GM21786 (cell line): ENCODE measurements around the gene DTX4.
"Not testable (repeated sequence)": the region's sequence is repeated elsewhere in the genome, so short reads cannot be mapped to it uniquely, and the experiment has no call there.

Experiments
- ATAC-seq: cut with Tn5 transposase; IDR thresholded peaks from one replicate; pipeline ENCODE4 v1.9.1; 2021; ENCODE audit not compliant: unreplicated experiment

Gene DTX4

GRCh38 chr11:59171508-59172322 is at the start of gene DTX4:
Gene DTX4 (plus strand): TSS chr11:59172132. CDS start chr11:59172596, 464 bp downstream.
- peak; percentile 67 for ATAC-seq

- peak; percentile 96 for ATAC-seq
These were observed 36.1 kb upstream of the DTX4 start for GRCh38 chr11:59135648-59136461.

- not testable (repeated sequence) for ATAC-seq
These were observed 35.4 kb upstream of the DTX4 start for GRCh38 chr11:59136551-59136950.

GRCh38 chr11:59137190-59137589 is 34.7 kb upstream of the DTX4 start:
- ATAC-seq, result no peak

GRCh38 chr11:59138643-59139042 is 33.3 kb upstream of the DTX4 start:
- no peak for ATAC-seq

- no peak for ATAC-seq
These were observed 30.7 kb upstream of the DTX4 start for GRCh38 chr11:59141191-59141590.

- ATAC-seq, result peak; percentile 0
These were observed 30.1 kb upstream of the DTX4 start for GRCh38 chr11:59141673-59142460.

- peak; percentile 60 for ATAC-seq
These were observed 29.1 kb upstream of the DTX4 start, which contains the start of gene FAM111A for GRCh38 chr11:59142530-59143507. Gene FAM111A (plus strand): TSS chr11:59142856. CDS start chr11:59148873, 6,017 bp downstream.

- ATAC-seq, result no peak
These were observed 27.8 kb upstream of the DTX4 start for GRCh38 chr11:59144096-59144495.

- peak; percentile 59 for ATAC-seq
These were observed 27.2 kb upstream of the DTX4 start for GRCh38 chr11:59144579-59145345.

GRCh38 chr11:59145534-59145933 is 26.4 kb upstream of the DTX4 start:
- ATAC-seq, result no peak

- ATAC-seq, result peak; percentile 68
These were observed 20.2 kb upstream of the DTX4 start for GRCh38 chr11:59151761-59152160.

- ATAC-seq, result peak; percentile 75
These were observed 19.5 kb upstream of the DTX4 start for GRCh38 chr11:59152312-59152951.

GRCh38 chr11:59154610-59155009 is 17.3 kb upstream of the DTX4 start:
- no peak for ATAC-seq

GRCh38 chr11:59157433-59157832 is 14.5 kb upstream of the DTX4 start:
- ATAC-seq, result no peak

GRCh38 chr11:59158206-59159068 is 13.5 kb upstream of the DTX4 start:
- peak; percentile 89 for ATAC-seq

GRCh38 chr11:59164028-59164427 is 7.9 kb upstream of the DTX4 start:
- ATAC-seq, result no peak
